Suppressor macrophage (primary cell): Measurements from ENCODE around the gene AFG1L.

Experiments used
- DNase-seq, 4 experiments: peaks; one replicate each; pipeline ENCODE4 v3.0.0-alpha.2; 2020 to 2022

Gene AFG1L

GRCh38 chr6:108559097-108559883 lies 264.4 kb downstream of the AFG1L start:
- peak; percentile 95 to 99 (median 97) for DNase-seq

DNA sequence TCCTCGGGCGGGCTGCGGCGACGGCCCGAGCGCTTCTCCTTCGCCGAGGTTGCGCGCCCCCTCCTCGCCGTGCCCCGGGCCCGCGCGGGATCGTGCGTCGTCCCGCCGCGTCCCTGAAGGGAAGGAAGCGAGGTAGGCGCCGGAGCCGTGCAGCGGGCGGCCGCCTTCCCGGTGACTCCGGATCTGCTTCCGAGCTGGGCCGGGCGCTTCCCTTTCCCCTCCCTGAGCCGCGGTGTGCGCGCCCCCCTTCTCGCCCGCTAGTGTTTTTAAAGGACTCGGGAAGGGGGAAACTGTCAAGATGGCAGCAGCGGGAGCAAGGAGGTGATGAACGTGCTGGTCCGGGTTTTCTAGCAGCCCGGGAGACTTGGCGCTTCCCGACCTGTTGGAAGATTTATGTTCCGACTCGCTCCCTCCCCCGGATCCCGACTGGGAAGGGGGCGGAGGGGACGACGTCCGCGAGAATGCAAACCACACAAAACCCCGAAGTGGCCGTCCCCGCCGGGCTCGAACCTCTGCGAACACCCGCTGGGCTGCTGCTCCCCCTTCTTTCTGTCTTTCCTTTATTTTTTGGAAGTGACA lies 265.1 kb downstream of the AFG1L start:
- peak in 1 of 4 experiments; percentile 60 for DNase-seq

- DNase-seq: peak; percentile 92 to 96 (median 94)
These were observed 265.8 kb downstream of the AFG1L start, which contains the start of gene FOXO3 for GRCh38 chr6:108560463-108561308. Gene FOXO3 (plus strand): TSS chr6:108560917. CDS start chr6:108561209, 292 bp downstream.

DNA sequence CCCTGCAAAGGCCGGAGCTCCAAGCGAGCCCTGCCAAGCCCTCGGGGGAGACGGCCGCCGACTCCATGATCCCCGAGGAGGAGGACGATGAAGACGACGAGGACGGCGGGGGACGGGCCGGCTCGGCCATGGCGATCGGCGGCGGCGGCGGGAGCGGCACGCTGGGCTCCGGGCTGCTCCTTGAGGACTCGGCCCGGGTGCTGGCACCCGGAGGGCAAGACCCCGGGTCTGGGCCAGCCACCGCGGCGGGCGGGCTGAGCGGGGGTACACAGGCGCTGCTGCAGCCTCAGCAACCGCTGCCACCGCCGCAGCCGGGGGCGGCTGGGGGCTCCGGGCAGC lies 266.4 kb downstream of the AFG1L start:
- peak in 1 of 4 experiments; percentile 23 for DNase-seq

- peak; percentile 47 to 59 (median 52) for DNase-seq
These were observed 267.1 kb downstream of the AFG1L start for GRCh38 chr6:108561742-108562502.

GRCh38 chr6:108562503-108562993 lies 267.7 kb downstream of the AFG1L start:
- peak; percentile 69 to 85 (median 74) for DNase-seq

DNA sequence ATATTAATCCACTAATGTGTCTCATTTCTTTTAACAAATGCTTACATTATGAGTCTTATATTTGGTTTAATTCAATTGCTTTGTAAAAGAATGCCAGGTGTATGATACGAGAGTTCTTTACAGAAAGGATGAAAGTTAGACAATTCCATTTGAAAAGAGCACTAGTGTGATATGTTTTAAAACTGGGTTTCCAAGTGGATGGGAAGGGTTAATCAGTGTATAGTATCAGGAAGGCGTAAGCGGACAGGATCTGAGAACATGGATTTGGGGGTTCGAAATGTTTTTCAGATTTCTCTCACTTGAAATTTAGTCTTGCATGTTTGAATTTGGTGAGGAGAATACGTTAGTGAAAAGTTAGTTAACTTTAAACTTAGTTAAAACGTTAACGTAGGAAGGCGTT lies 268.4 kb downstream of the AFG1L start:
- no peak for DNase-seq

DNA sequence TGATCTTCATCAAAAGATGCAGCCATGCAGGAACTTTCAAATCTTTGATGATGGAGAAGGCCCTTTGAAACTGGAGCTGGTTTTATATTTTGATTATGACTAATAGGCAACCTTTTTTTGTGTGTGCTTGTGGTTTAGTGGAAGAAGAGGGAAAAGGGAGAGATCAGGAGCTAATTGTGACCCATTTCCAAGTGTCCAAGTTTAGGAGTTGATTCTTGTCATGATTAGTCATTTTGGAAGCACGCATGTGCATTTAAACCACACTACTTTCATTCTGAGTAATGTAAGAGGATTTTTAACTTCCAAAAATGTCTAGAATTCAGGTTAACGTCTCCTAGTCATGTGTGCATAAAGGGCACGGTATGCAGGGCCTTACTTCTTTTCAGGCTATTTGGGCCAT lies 269.3 kb downstream of the AFG1L start:
- DNase-seq: peak in 2 of 4 experiments; percentile 46 to 67

DNA sequence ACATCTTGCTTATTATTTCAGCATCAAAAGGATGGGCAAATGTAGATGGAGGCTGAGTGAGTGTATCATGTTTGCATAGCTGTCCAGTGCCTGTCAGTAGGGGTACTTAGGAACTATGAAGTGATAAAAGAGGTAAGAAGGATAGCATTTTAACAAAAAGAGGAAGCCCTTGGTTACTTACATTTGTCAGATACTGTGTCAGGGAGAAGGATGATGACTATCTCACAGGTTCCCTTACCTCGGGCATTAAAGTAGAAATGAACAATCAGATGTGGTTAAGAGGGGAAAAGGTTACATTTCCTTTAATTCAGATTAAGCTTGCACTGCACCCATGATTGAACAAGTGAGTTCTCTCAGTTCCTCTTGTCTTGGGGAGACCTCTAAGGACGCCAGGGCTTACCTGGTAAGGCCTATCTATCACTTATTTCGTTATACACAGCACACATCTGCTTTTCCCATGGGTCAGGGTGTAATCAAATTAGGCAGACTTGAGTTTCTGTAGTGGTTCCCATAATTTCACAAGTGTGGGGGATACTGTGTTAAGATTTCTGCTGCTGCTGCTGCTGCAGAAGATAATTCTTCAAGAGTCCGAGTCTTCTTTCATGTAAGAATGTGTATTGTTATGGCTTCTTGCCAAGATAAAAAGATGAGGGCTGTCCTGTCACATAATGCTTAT lies 270.4 kb downstream of the AFG1L start:
- DNase-seq: peak; percentile 39 to 69 (median 49)

GRCh38 chr6:108565893-108566292 lies 271.0 kb downstream of the AFG1L start:
- peak; percentile 85 to 98 (median 94) for DNase-seq

GRCh38 chr6:108566406-108566805 lies 271.6 kb downstream of the AFG1L start:
- no peak for DNase-seq

DNA sequence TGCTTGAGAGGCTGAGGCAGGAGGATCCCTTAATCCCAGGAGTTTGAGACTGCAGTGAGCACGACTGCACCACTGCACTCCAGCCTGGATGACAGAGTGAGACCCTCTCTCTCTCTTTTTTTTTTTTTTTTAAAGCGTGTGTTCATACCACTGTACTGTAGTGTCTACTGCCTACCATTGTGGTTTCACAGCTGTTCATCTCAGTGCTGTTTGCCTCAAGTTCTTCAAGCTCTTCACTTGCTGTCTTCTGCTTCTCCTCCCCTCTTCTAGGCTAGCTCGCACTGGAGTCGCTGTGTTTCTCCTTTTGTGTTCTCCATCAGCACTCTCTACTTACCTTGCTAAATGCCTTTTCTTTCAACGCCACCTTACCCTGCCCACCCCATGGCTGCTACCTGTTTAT lies 273.2 kb downstream of the AFG1L start:
- no peak for DNase-seq

DNA sequence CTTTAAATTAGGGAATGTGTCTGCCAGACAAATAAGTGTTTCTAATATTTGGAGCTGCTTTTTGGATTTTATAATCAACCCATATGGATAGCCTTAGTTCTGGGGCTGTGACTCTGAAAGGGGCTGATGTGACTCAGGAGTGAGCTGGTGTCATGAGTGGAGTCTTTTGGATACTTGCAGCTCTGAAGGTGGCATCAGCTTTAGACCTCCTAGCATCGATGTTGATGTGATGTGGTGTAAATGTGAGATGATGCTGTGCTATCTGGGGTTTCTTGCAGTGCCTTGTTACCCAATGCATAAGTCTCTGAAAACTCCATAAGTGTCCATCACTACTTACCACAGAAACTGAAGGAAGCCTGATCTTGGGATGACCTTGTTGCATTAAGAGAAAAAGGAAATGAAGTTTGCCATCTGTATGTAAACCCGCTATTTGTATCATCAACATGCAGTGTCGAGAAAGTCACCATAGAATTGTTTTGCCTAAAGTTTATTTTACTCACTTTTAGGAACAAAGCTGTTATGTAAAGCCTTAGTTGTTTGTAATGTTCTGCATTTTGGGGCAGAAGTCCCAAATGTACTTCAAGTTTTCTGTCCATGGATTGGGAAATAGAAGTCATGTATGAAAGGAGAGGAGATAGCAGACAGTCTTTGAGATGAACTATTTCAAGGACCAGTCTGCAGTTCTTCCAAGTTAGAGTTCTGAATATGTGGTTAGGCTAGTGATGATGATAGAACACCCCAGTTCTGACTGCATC lies 273.9 kb downstream of the AFG1L start:
- DNase-seq: peak in 2 of 4 experiments; percentile 60 to 63

GRCh38 chr6:108570517-108570916 lies 275.7 kb downstream of the AFG1L start:
- DNase-seq: no peak

GRCh38 chr6:108574457-108575141 lies 279.7 kb downstream of the AFG1L start:
- DNase-seq: no peak
